Measurements from ENCODE around the gene RPS6KA3. TPM values are rescaled to one million over a fixed set of nuclear protein-coding genes. Genes with fewer than 3 reads are reported as not detected.

Gene RPS6KA3
- total and polyA plus RNA-seq, 2 donors (not counting 1 experiment from before 2014, with no cell fraction given): 17.0 to 63.0 TPM

DNA sequence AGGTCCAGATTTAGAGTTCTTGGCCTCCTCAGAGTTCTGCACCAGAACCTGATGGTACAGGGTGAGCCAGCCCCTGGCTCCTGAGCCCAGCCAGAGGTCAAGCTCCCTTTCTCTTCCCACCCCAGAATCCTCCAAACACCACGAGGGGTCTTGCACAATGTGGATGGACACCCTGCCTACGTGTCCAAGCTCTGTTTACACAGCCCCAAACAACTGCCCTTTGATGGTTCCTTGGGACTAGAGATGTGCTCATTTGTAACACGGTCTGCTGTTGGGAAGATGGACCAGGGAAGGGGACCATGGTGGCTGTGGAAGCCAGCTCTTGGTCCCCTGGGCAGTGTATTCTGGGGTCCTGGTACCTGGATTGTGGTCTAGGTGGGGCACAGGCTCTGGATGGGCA is 40.0 kb upstream of the RPS6KA3 start:
- POLR2A ChIA-PET: no interaction called here
- H3K4me3 ChIP-seq (ENCODE audit: control extremely low read depth in 1 of 5, extremely low read depth in 1 of 5, insufficient read depth in 1 of 5, low read depth in 2 of 5, low read length in 4 of 5): no peak overlapping the region
- H2AFZ ChIP-seq (ENCODE audit: insufficient read depth, low read depth, low read length, poor library complexity, severe bottlenecking): no peak overlapping the region
- H3K79me2 ChIP-seq (ENCODE audit: control insufficient read depth, insufficient read depth, low read length): no peaks in the 10 kb centered on the region
- no peak overlapping the region for H3K27ac ChIP-seq (ENCODE audit: low read length in 2 of 2)
- H3K27me3 ChIP-seq (replicated peaks in 1 of 4; ENCODE audit: control extremely low read depth in 1 of 4, control insufficient read depth in 3 of 4, insufficient read depth in 4 of 4, low read length in 3 of 4): no peaks in the 10 kb centered on the region
- no peak for TF ChIP-seq EZH2 (IDR thresholded peaks at IDR 0.05; ENCODE audit: borderline replicate concordance, insufficient read depth, low read depth, low read length, poor library complexity, severe bottlenecking)
- TF ChIP-seq CTCF (IDR thresholded peaks at IDR 0.05): no peak
- DNase-seq (no peak), ATAC-seq (ENCODE audit: low read depth) (no peak)
- no peak overlapping the region for H3K9ac ChIP-seq (ENCODE audit: low read length)
- WGBS (ENCODE audit: insufficient coverage): 100% methylated on average over 1 of the region's 3 CpGs
- peaks cover 7% of the 10 kb centered on the region in 2 donors for H3K4me1 ChIP-seq (ENCODE audit: control insufficient read depth in 2 of 2, insufficient read depth in 2 of 2, low read length in 2 of 2)
- intact Hi-C loops (cut with micrococcal nuclease): no loop called here
- CTCF ChIA-PET: no interaction called here
- Mint-ChIP-seq H3K27ac (no peak overlapping the region), H3K27me3 (peaks cover 3% of the 10 kb centered on the region), H3K4me3 (no peak overlapping the region), H3K4me1 (peaks cover 8% of the 10 kb centered on the region), H3K9me3 (ENCODE audit: insufficient read depth) (no peaks in the 10 kb centered on the region)
- no peaks in the 10 kb centered on the region for H3K36me3 ChIP-seq (replicated peaks in 1 of 2; ENCODE audit: control extremely low read depth in 1 of 2, control insufficient read depth in 1 of 2, extremely low read depth in 1 of 2, insufficient read depth in 2 of 2, low read length in 1 of 2)
- H3K4me2 ChIP-seq (replicated peaks; ENCODE audit: low read depth, low read length, poor library complexity, severe bottlenecking): no peak overlapping the region
- H3K9me3 ChIP-seq (ENCODE audit: control extremely low read depth in 1 of 3, control insufficient read depth in 2 of 3, insufficient read depth in 1 of 3, low read length in 2 of 3): no peaks in the 10 kb centered on the region
- no peaks in the 10 kb centered on the region for H4K20me1 ChIP-seq (ENCODE audit: control insufficient read depth, insufficient read depth, low read length, poor library complexity, severe bottlenecking)

DNA sequence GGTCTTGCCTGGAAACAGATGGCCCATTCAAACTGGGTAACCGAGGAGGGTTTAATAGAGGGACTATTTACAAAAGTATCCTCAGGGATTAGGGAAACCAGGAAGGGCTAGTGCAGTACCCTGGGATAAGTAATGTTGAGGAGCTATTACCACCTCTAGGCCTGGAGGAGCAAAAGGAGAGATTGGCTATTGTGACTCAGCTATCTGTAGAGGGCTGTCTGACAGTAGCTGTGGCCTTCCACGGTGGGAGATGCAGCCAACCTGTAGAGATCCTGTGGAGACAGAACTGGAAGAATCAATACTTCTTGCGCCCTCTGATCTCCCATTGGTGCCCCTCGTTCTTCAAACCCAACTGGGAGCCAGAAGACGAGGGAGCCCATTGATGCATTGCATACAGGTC is 34.1 kb upstream of the RPS6KA3 start:
- TF ChIP-seq CTCF (IDR thresholded peaks at IDR 0.05) (no peak), EZH2 (IDR thresholded peaks at IDR 0.05; ENCODE audit: borderline replicate concordance, insufficient read depth, low read depth, low read length, poor library complexity, severe bottlenecking) (no peak)
- no peaks in the 10 kb centered on the region for H3K36me3 ChIP-seq (replicated peaks in 1 of 2; ENCODE audit: control extremely low read depth in 1 of 2, control insufficient read depth in 1 of 2, extremely low read depth in 1 of 2, insufficient read depth in 2 of 2, low read length in 1 of 2)
- H3K4me2 ChIP-seq (replicated peaks; ENCODE audit: low read depth, low read length, poor library complexity, severe bottlenecking): no peak overlapping the region
- ATAC-seq (ENCODE audit: low read depth) (no peak), DNase-seq (no peak)
- no peaks in the 10 kb centered on the region for H3K4me1 ChIP-seq (ENCODE audit: control insufficient read depth in 2 of 2, insufficient read depth in 2 of 2, low read length in 2 of 2)
- H3K9ac ChIP-seq (ENCODE audit: low read length): no peak overlapping the region
- H3K4me1 Mint-ChIP-seq: no peaks in the 10 kb centered on the region
- ChIA-PET POLR2A (no interaction called here), CTCF (no interaction called here)
- H3K27me3 Mint-ChIP-seq: peaks cover 13% of the 10 kb centered on the region
- H3K9me3 Mint-ChIP-seq (ENCODE audit: insufficient read depth): no peaks in the 10 kb centered on the region
- H2AFZ ChIP-seq (ENCODE audit: insufficient read depth, low read depth, low read length, poor library complexity, severe bottlenecking): no peak overlapping the region
- H3K27me3 ChIP-seq (replicated peaks in 1 of 4; ENCODE audit: control extremely low read depth in 1 of 4, control insufficient read depth in 3 of 4, insufficient read depth in 4 of 4, low read length in 3 of 4): no peaks in the 10 kb centered on the region
- no peaks in the 10 kb centered on the region for H3K9me3 ChIP-seq (ENCODE audit: control extremely low read depth in 1 of 3, control insufficient read depth in 2 of 3, insufficient read depth in 1 of 3, low read length in 2 of 3)
- H3K4me3 Mint-ChIP-seq: no peak overlapping the region
- H3K4me3 ChIP-seq (ENCODE audit: control extremely low read depth in 1 of 5, extremely low read depth in 1 of 5, insufficient read depth in 1 of 5, low read depth in 2 of 5, low read length in 4 of 5): no peak overlapping the region
- no peaks in the 10 kb centered on the region for H4K20me1 ChIP-seq (ENCODE audit: control insufficient read depth, insufficient read depth, low read length, poor library complexity, severe bottlenecking)
- no peaks in the 10 kb centered on the region for H3K79me2 ChIP-seq (ENCODE audit: control insufficient read depth, insufficient read depth, low read length)
- no peak overlapping the region for H3K27ac Mint-ChIP-seq
- 100% methylated on average over 2 of the region's 5 CpGs for WGBS (ENCODE audit: insufficient coverage)
- intact Hi-C loops (cut with micrococcal nuclease): no loop called here
- H3K27ac ChIP-seq (ENCODE audit: low read length in 2 of 2): no peak overlapping the region
